HFFc6 (cell line): ENCODE results near the gene ZNF618. TPM values are rescaled to one million over a fixed set of nuclear protein-coding genes. Genes with fewer than 3 reads are reported as not detected.

Source experiments
- DNase-seq: peaks from one replicate; pipeline ENCODE4 v3.0.0-alpha.2; 2018
- H3K27ac Mint-ChIP-seq: 2 replicates; pipeline ENCODE4 v1.8.0; 2020; ENCODE audit warnings: mild to moderate bottlenecking, mixed read lengths
- H3K27me3 Mint-ChIP-seq: 2 replicates; pipeline ENCODE4 v1.8.0; 2021; ENCODE audit warnings: mild to moderate bottlenecking, moderate library complexity, mixed read lengths; ENCODE audit not compliant: insufficient read depth
- H3K36me3 Mint-ChIP-seq: 2 replicates; pipeline ENCODE4 v1.8.0; 2021; ENCODE audit warnings: low read depth, mixed read lengths
- H3K4me1 Mint-ChIP-seq: 2 replicates; pipeline ENCODE4 v1.8.0; 2020; ENCODE audit warnings: low read depth, mixed read lengths
- H3K4me3 Mint-ChIP-seq: 2 replicates; pipeline ENCODE4 v1.8.0; 2020; ENCODE audit warnings: mild to moderate bottlenecking, moderate library complexity, mixed read lengths
- H3K9me3 Mint-ChIP-seq: 2 replicates; pipeline ENCODE4 v1.8.0; 2020; ENCODE audit warnings: mild to moderate bottlenecking, mixed read lengths
- CTCF ChIP-seq: fragments of 200-600 bp; sonication (generic); IDR thresholded peaks from 2 replicates; pipeline ENCODE4 v1.5.0; 2021; ENCODE audit warnings: antibody characterized with exemption, mild to moderate bottlenecking
- total RNA-seq, 6 experiments: library from RNA; stranded (reverse); fragmentation: NEBNext Ultra II Directional; extraction: Animal tissue kit (Norgen Biotek cat#: 25700); gene quantifications; 2 replicates in 1 of 6; 3 replicates in 5 of 6; pipeline ENCODE4 v1.2.3, GENCODE V29; 2021

ZNF618 gene
- total RNA-seq, 6 experiments from 2014 or later = 9.4 to 13.6 (median 11.5) TPM

DNA sequence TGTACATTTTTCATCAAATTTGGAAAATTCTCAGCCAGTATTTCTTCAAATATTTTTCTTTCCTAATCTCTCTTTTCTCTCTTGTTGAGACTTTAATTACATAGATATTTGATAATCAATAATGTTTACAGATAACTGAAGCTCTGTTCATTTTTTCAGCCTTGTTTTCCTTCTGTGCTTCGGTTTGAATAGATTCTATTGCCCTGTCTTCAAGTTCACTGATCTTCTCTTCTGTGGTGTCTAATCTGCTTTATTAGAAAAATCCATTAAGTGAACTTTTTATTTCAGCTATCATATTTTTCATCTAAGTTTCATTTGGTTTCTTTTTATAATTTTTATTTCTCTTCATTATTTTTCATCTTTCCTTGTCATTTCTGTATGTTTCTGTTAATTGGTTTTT lies 147.9 kb downstream of the ZNF618 start:
- H3K4me3 Mint-ChIP-seq = no peak overlapping the region
- TF ChIP-seq CTCF = no peak
- no peaks in the 10 kb centered on the region; the same call in 1 of the 2 replicates for H3K27me3 Mint-ChIP-seq
- H3K4me1 Mint-ChIP-seq = peaks cover 7% of the 10 kb centered on the region
- no peak for DNase-seq
- H3K36me3 Mint-ChIP-seq = peaks cover 65% of the 10 kb centered on the region
- H3K9me3 Mint-ChIP-seq = peaks cover 29% of the 10 kb centered on the region
- H3K27ac Mint-ChIP-seq = no peak overlapping the region

DNA sequence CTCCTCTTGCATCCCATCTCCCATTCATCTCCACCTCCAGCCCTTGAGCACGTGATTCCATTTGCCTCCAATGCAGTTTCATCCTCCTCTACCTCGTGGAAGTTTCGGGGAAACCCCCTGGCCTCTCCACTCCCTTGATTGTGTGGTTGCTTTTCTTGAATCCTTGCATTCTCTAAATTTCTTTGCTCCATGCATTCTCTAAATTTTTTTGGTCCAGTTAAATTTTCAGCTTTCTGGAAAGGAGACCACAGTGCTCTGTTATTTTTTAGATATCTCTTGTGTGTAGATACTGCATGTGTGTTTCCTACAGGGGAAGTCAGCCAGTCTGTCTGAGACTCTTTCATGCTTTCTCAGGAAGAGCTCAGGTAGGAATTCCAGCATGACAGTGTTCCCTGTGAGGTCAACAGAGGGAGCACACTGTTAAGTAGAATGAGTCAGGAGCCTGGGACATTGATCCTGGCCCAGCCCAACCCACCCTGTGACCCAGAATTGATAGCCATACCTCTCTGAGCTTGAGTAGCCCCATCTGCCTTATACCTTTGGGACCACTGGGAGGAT lies 149.2 kb downstream of the ZNF618 start:
- Mint-ChIP-seq H3K36me3 (peaks cover 60% of the 10 kb centered on the region), H3K27me3 (no peaks in the 10 kb centered on the region; the same call in 1 of the 2 replicates), H3K27ac (no peak overlapping the region), H3K4me3 (no peak overlapping the region), H3K4me1 (peaks cover 7% of the 10 kb centered on the region), H3K9me3 (peaks cover 29% of the 10 kb centered on the region)
- DNase-seq = no peak
- TF ChIP-seq CTCF = no peak

DNA sequence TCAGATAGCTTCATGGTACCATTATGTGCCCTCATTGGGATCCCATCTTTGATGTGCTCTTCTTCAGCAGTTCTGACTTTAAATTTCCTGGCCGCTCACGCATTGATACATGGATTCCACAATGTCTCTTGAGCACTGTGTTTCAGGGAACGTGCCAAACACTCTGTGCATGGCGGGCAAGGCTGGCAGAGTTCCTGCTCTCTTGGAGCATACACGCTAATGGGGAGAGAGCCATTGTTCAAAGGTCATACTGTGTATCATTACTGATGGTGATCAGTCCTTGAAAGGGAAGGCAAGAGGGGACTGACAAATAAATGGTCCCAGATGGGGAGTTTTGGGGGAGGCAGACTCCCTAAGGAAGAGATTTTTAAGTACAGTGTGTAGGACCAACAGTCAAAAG lies 149.7 kb downstream of the ZNF618 start:
- Mint-ChIP-seq H3K4me1 (peaks cover 7% of the 10 kb centered on the region), H3K4me3 (no peak overlapping the region), H3K27ac (no peak overlapping the region), H3K27me3 (no peaks in the 10 kb centered on the region; the same call in 1 of the 2 replicates), H3K9me3 (peaks cover 29% of the 10 kb centered on the region), H3K36me3 (peaks cover 56% of the 10 kb centered on the region)
- TF ChIP-seq CTCF = no peak
- DNase-seq = no peak

GRCh38 chr9:114026335-114026734 lies 150.2 kb downstream of the ZNF618 start:
- no peak for TF ChIP-seq CTCF
- Mint-ChIP-seq H3K9me3 (peaks cover 29% of the 10 kb centered on the region), H3K4me1 (peaks cover 7% of the 10 kb centered on the region), H3K36me3 (peaks cover 54% of the 10 kb centered on the region), H3K4me3 (no peak overlapping the region), H3K27ac (no peak overlapping the region), H3K27me3 (no peaks in the 10 kb centered on the region; the same call in 1 of the 2 replicates)
- no peak for DNase-seq

- TF ChIP-seq CTCF = no peak
- peaks cover 44% of the 10 kb centered on the region for H3K36me3 Mint-ChIP-seq
These were observed 151.2 kb downstream of the ZNF618 start for GRCh38 chr9:114027159-114027862.

More at GRCh38 chr9:114027159-114027862, 151.2 kb downstream of the ZNF618 start:
- H3K4me1 Mint-ChIP-seq = peaks cover 7% of the 10 kb centered on the region
- no peak overlapping the region for H3K4me3 Mint-ChIP-seq
- H3K27me3 Mint-ChIP-seq = no peaks in the 10 kb centered on the region; the same call in 1 of the 2 replicates
- no peak overlapping the region for H3K27ac Mint-ChIP-seq
- no peak for DNase-seq
- peaks cover 29% of the 10 kb centered on the region for H3K9me3 Mint-ChIP-seq
